GM18507 (cell line): ENCODE data around the gene NOXA1.
"Not testable (repeated sequence)": the region's sequence is repeated elsewhere in the genome, so short reads cannot be mapped to it uniquely, and the experiment has no call there.

Experiments
- DNase-seq: peaks from one replicate; pipeline ENCODE4 v3.0.0; 2011; ENCODE audit warnings: low read depth; ENCODE audit not compliant: insufficient read length; ENCODE audit errors: extremely low spot score
- FAIRE-seq: peaks from 2 replicates; lab custom pipeline; 2011; peaks lifted over from hg19 to GRCh38; lab: Jason Lieb, UNC

Gene NOXA1

GRCh38 chr9:137386507-137387113 lies 36.6 kb upstream of the NOXA1 start:
- FAIRE-seq, DNase-seq: not testable (repeated sequence)

GRCh38 chr9:137387114-137387890 lies 35.9 kb upstream of the NOXA1 start:
- FAIRE-seq: no peak
- DNase-seq: no peak

GRCh38 chr9:137387891-137388560 lies 35.2 kb upstream of the NOXA1 start:
- DNase-seq (no peak), FAIRE-seq (no peak)

GRCh38 chr9:137388589-137389427 lies 34.4 kb upstream of the NOXA1 start:
- DNase-seq: no peak
- FAIRE-seq: no peak

- FAIRE-seq (no peak), DNase-seq (no peak)
Measured at GRCh38 chr9:137389428-137389746, 33.8 kb upstream of the NOXA1 start.

- FAIRE-seq (no peak), DNase-seq (no peak)
Measured at GRCh38 chr9:137390553-137391410, 32.4 kb upstream of the NOXA1 start.

- DNase-seq (no peak), FAIRE-seq (no peak)
Measured at GRCh38 chr9:137391411-137391754, 31.8 kb upstream of the NOXA1 start.

GRCh38 chr9:137392232-137393007 lies 30.8 kb upstream of the NOXA1 start:
- FAIRE-seq (no peak), DNase-seq (no peak)

- FAIRE-seq: no peak
- no peak for DNase-seq
Measured at GRCh38 chr9:137393176-137394150, 29.7 kb upstream of the NOXA1 start.

GRCh38 chr9:137394866-137395665 lies 28.1 kb upstream of the NOXA1 start:
- FAIRE-seq: no peak
- DNase-seq: no peak

- DNase-seq (no peak), FAIRE-seq (no peak)
Measured at GRCh38 chr9:137395666-137396010, 27.6 kb upstream of the NOXA1 start.

- DNase-seq (no peak), FAIRE-seq (no peak)
Measured at GRCh38 chr9:137396227-137396626, 27.0 kb upstream of the NOXA1 start.

- DNase-seq (no peak), FAIRE-seq (no peak)
Measured at GRCh38 chr9:137396634-137397367, 26.4 kb upstream of the NOXA1 start.

- no peak for FAIRE-seq
- DNase-seq: no peak
Measured at GRCh38 chr9:137397675-137398423, 25.3 kb upstream of the NOXA1 start.
